Naive B cell (primary cell): ENCODE measurements around the gene ADGRL3. TPM values are rescaled to one million over a fixed set of nuclear protein-coding genes. Genes with fewer than 3 reads are reported as not detected.

ENCODE experiments used
- ATAC-seq, 2 donors: fragments of 150-1000 bp; cut with Tn5 transposase; 2 replicates each; pipeline ENCODE4 v1.10.0; 2021; ENCODE audit warnings: low read depth in 2 of 2, mild to moderate bottlenecking in 2 of 2, moderate library complexity in 2 of 2
- DNase-seq: peaks from one replicate; pipeline ENCODE4 v3.0.0; 2022
- H3K27ac Mint-ChIP-seq, 6 donors: one replicate each; pipeline ENCODE4 v1.8.0; 2020 to 2022; ENCODE audit warnings: mild to moderate bottlenecking in 6 of 6, mixed read lengths in 6 of 6, moderate library complexity in 5 of 6, inconsistent platforms in 2 of 6
- H3K27me3 Mint-ChIP-seq, 3 donors: one replicate each; pipeline ENCODE4 v1.8.0; 2021 to 2022; ENCODE audit warnings: mixed read lengths in 3 of 3, mild to moderate bottlenecking in 1 of 3
- H3K36me3 Mint-ChIP-seq, 2 donors: one replicate each; pipeline ENCODE4 v1.8.0; 2020 to 2022; ENCODE audit warnings: mixed read lengths in 2 of 2, inconsistent platforms in 1 of 2, mild to moderate bottlenecking in 1 of 2
- H3K4me1 Mint-ChIP-seq, 3 donors: one replicate each; pipeline ENCODE4 v1.8.0; 2020 to 2022; ENCODE audit warnings: mixed read lengths in 3 of 3, inconsistent platforms in 1 of 3, mild to moderate bottlenecking in 1 of 3, moderate library complexity in 1 of 3
- H3K4me3 Mint-ChIP-seq, 8 donors: one replicate each; pipeline ENCODE4 v1.8.0; 2020 to 2022; ENCODE audit warnings: mild to moderate bottlenecking in 8 of 8, mixed read lengths in 8 of 8, moderate library complexity in 8 of 8, inconsistent platforms in 2 of 8
- H3K9me3 Mint-ChIP-seq, 7 donors: one replicate each; pipeline ENCODE4 v1.8.0; 2020 to 2022; ENCODE audit warnings: mixed read lengths in 7 of 7, mild to moderate bottlenecking in 5 of 7, inconsistent platforms in 2 of 7, moderate library complexity in 1 of 7
- polyA plus RNA-seq, 6 donors: library from polyadenylated mRNA; unstranded; fragments of 300-500 nt; fragmentation: Illumina TruSeq; gene quantifications; one replicate each; pipeline ENCODE4 v1.2.3, GENCODE V29; 2021; ENCODE audit warnings: low read depth in 6 of 6

The ADGRL3 gene
- polyA plus RNA-seq, 6 donors from 2014 or later, result not detected

DNA sequence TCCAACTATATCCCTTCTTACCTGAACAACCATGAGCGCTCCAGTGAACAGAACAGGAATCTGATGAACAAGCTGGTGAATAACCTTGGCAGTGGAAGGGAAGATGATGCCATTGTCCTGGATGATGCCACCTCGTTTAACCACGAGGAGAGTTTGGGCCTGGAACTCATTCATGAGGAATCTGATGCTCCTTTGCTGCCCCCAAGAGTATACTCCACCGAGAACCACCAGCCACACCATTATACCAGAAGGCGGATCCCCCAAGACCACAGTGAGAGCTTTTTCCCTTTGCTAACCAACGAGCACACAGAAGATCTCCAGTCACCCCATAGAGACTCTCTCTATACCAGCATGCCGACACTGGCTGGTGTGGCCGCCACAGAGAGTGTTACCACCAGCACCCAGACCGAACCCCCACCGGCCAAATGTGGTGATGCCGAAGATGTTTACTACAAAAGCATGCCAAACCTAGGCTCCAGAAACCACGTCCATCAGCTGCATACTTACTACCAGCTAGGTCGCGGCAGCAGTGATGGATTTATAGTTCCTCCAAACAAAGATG is 870.2 kb downstream of the ADGRL3 start:
- Mint-ChIP-seq H3K4me3 (no peak overlapping the region), H3K36me3 (no peaks in the 10 kb centered on the region), H3K27ac (peak overlapping the region in 2 of 6 donors; percentile 1 to 59), H3K4me1 (no peaks in the 10 kb centered on the region), H3K9me3 (peaks cover 0 to 4% (median 0%) of the 10 kb centered on the region in 7 donors), H3K27me3 (no peaks in the 10 kb centered on the region)
- ATAC-seq (no peak), DNase-seq (no peak)

DNA sequence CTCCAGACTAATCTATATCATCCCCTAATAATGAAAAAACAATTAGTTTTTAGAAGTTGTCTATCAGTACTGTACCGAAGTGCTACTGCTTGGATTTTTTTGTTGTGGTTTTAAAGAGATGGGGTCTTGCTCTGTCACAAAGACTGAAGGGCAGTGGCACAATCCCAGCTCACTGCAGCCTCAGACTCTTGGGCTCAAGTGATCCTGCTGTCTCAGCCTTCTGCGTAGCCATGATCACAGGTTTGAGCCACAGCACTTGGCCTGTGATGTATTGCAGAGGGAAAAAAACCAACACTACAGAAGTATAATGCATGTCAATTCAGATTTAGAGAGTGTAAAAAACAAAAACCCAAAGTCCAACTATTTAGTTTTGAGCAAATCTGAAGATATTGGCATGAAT is 875.0 kb downstream of the ADGRL3 start:
- no peaks in the 10 kb centered on the region for H3K36me3 Mint-ChIP-seq
- H3K27me3 Mint-ChIP-seq, result no peaks in the 10 kb centered on the region
- H3K27ac Mint-ChIP-seq, result no peak overlapping the region
- no peak for DNase-seq
- no peak for ATAC-seq
- H3K4me1 Mint-ChIP-seq, result no peaks in the 10 kb centered on the region
- H3K9me3 Mint-ChIP-seq, result peaks cover 0 to 4% (median 0%) of the 10 kb centered on the region in 7 donors
- H3K4me3 Mint-ChIP-seq, result no peak overlapping the region

DNA sequence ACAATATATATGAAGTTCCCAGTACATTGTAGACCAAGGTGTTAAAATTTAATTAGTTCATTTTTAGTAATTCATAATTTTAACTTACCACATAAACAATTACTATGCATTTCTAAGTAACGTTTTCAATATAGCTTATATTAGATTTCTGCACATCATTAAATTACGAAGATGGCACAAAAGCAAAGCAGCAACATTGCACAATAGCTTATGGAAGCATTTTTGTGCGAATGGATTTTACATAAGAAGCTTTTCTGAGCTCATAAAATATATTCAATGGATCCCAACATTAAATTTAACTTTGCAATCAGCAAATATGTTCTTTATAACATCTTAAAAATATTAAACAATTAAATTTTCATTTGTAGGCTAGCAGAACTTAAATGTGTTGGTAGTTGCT is 875.4 kb downstream of the ADGRL3 start:
- Mint-ChIP-seq H3K36me3 (no peaks in the 10 kb centered on the region), H3K27me3 (no peaks in the 10 kb centered on the region), H3K9me3 (peaks cover 0 to 1% (median 0%) of the 10 kb centered on the region in 7 donors), H3K4me1 (no peaks in the 10 kb centered on the region), H3K27ac (no peak overlapping the region), H3K4me3 (no peak overlapping the region)
- DNase-seq (no peak), ATAC-seq (no peak)

DNA sequence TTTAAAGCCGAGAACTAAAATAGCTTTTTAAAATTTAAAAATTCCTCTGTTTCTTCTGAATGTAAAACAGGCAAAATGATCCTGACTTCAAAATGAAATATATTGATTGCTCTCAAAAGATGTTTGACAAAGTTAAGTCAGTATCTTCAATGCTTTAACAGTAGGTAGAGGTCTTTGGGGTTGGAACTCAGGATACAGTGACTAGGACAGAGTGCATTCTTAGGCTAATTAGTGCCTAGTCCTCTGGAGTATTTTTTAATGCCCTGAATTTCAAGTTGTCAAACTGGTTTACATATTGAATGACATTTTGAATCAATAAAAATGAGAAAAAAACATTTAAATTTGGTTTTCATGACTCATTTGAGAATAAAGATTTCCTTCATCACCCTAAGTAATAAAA is 877.3 kb downstream of the ADGRL3 start:
- Mint-ChIP-seq H3K4me1 (no peaks in the 10 kb centered on the region), H3K27ac (no peak overlapping the region), H3K27me3 (no peaks in the 10 kb centered on the region), H3K4me3 (no peak overlapping the region), H3K9me3 (peaks cover 0 to 1% (median 0%) of the 10 kb centered on the region in 7 donors), H3K36me3 (no peaks in the 10 kb centered on the region)
- DNase-seq (no peak), ATAC-seq (no peak)

DNA sequence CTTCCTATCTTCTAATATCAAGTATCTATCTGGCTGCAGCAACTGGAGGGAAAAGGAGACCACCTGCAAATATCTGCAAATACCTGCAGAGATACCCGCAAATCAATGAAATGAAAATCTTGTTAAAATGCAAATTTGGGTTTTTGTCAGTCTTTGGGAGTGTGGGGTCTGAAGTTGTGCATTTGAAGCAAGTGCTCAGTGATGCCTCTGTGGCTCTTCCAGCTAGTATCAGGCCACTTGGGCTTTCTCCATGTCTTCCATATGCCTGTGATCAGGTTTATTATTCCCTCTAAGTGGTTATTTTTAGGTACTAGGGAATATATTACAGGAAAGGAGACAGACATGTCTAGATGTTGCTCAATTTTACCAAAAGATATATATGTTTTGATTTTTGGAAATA is 880.3 kb downstream of the ADGRL3 start:
- Mint-ChIP-seq H3K27ac (no peak overlapping the region), H3K4me3 (no peak overlapping the region), H3K36me3 (no peaks in the 10 kb centered on the region), H3K4me1 (no peaks in the 10 kb centered on the region), H3K27me3 (no peaks in the 10 kb centered on the region), H3K9me3 (no peaks in the 10 kb centered on the region)
- DNase-seq (no peak), ATAC-seq (no peak)

DNA sequence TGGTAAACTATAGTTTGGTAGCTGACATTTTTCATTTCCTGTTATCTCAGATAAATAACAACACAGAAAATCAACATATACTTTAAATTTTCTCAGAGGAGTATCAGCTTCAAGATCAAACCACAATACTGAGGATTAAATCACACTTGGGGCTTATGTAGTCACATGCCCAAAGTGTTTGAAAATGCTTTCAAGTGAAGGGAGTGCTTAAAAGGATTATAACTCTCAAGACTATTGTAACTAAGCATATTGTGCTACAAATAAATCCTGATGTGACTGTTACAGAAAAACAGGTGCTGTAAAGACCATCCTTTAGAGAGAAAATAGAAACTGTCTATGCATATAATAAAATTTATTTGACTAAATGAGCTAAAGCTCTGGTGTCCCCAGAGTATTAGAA is 887.6 kb downstream of the ADGRL3 start:
- H3K27me3 Mint-ChIP-seq, result no peaks in the 10 kb centered on the region
- H3K9me3 Mint-ChIP-seq, result peaks cover 0 to 12% (median 2%) of the 10 kb centered on the region in 7 donors
- no peak overlapping the region for H3K4me3 Mint-ChIP-seq
- DNase-seq (no peak), ATAC-seq (no peak)
- no peaks in the 10 kb centered on the region for H3K36me3 Mint-ChIP-seq
- no peak overlapping the region for H3K27ac Mint-ChIP-seq
- no peaks in the 10 kb centered on the region for H3K4me1 Mint-ChIP-seq

DNA sequence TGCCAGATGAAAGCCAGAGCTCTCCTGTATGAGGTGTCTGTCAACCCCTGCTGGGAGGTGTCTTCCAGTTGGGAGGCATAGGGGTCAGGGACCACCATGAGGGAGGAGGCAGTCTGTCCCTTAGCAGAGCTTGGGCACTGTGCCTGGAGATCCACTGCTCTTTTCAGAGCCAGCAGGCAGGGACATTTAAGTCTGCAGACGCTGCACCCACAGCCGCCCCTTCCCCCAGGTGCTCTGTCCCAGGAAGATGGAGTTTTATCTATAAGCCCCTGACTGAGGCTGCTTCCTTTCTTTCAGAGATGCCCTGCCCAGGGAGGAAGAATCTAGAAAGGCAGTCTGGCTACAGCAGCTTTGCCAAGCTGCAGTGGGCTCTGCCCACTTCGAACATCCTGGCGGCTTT is 893.6 kb downstream of the ADGRL3 start:
- DNase-seq (no peak), ATAC-seq (no peak)
- H3K27me3 Mint-ChIP-seq, result no peaks in the 10 kb centered on the region
- H3K36me3 Mint-ChIP-seq, result no peaks in the 10 kb centered on the region
- H3K4me3 Mint-ChIP-seq, result no peak overlapping the region
- no peak overlapping the region for H3K27ac Mint-ChIP-seq
- no peaks in the 10 kb centered on the region for H3K4me1 Mint-ChIP-seq
- H3K9me3 Mint-ChIP-seq, result peaks cover 2 to 15% (median 6%) of the 10 kb centered on the region in 7 donors

DNA sequence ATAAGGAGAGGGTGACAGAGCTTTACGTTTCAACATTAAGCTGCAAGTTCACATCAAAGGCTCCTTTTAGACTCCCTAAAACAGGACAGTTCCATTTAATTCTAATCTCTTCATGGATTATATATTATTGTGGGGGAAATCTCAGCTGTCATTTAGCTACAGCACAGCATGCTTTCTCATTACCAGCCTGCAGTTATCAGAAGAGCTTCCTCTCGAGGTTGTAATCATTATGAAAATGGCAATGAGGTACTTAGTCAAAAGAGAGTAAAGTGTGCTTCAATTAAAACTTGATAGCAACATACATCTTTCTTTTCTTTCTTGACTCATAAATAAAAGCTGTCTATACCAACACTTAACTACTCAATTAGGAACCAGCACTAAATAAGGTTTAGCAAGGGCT is 896.8 kb downstream of the ADGRL3 start:
- no peak overlapping the region for H3K27ac Mint-ChIP-seq

DNA sequence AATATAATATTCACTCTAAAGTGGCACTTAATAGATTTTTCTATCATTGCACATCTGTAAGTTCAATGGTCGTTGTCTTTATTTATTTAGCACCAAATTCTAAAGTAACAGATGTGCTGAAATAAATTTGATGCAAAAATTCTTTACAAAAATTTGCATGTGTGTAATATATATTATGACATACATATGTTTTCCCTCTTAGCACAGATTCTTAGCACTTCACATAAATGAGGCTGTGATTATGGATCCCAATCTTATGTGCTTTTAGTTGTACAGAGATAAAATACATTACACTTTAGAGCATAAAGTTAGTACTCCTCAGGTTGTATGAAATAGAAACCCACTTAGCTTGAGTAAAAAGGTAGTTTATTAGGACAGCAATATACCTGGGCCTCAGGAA is 915.1 kb downstream of the ADGRL3 start:
- ATAC-seq (no peak), DNase-seq (no peak)
- H3K9me3 Mint-ChIP-seq, result peaks cover 0 to 6% (median 0%) of the 10 kb centered on the region in 7 donors
- no peaks in the 10 kb centered on the region for H3K4me1 Mint-ChIP-seq
- H3K4me3 Mint-ChIP-seq, result no peak overlapping the region
- no peak overlapping the region for H3K27ac Mint-ChIP-seq
- H3K27me3 Mint-ChIP-seq, result no peaks in the 10 kb centered on the region
- no peaks in the 10 kb centered on the region for H3K36me3 Mint-ChIP-seq

More for the DNA sequence above, 896.8 kb downstream of the ADGRL3 start:
- DNase-seq (no peak), ATAC-seq (no peak)
- no peak overlapping the region for H3K4me3 Mint-ChIP-seq
- no peaks in the 10 kb centered on the region for H3K36me3 Mint-ChIP-seq
- H3K4me1 Mint-ChIP-seq, result no peaks in the 10 kb centered on the region
- H3K9me3 Mint-ChIP-seq, result peaks cover 2 to 14% (median 6%) of the 10 kb centered on the region in 7 donors
- H3K27me3 Mint-ChIP-seq, result no peaks in the 10 kb centered on the region

DNA sequence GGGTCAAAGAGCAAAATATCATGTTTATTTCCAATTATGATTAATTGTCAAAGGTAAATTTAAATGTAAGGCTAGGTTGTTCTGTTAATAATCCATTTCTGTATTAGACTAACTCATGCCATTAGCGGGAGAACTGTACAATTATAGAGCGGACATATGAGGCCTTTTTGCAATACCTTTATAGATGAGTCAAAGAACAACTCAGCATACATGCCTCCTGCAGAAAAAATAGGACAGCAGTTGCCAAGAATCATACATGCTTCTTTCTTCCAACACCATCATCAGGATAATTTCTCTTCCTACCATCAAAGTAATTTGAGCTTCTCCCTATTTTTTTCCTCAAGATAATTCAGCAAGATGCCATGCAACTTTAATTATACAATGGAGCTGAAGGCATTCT is 917.8 kb downstream of the ADGRL3 start:
- peaks cover 0 to 6% (median 0%) of the 10 kb centered on the region in 7 donors for H3K9me3 Mint-ChIP-seq
- H3K36me3 Mint-ChIP-seq, result no peaks in the 10 kb centered on the region
- no peaks in the 10 kb centered on the region for H3K4me1 Mint-ChIP-seq
- DNase-seq, result no peak
- no peak overlapping the region for H3K27ac Mint-ChIP-seq
- no peak for ATAC-seq
- no peak overlapping the region for H3K4me3 Mint-ChIP-seq
- no peaks in the 10 kb centered on the region for H3K27me3 Mint-ChIP-seq

DNA sequence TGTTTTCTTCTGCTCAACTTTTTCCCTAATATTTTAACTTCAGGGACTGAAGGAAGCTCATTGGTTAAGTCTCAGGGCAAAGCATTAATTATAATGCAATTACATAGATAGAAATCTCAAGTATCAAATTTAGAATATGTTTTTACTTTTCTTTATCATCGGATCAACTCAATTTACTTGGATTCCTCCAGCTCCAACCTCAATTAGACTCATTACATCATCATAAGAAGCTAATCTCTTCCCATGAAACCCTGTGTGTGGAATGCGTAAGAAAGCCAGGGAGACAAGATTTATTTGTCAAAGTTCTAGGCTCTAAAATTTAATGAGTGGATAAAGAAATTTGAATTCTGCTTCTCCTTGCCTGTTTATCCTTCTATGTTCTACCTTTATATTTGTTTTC is 918.4 kb downstream of the ADGRL3 start:
- no peak overlapping the region for H3K27ac Mint-ChIP-seq
- H3K27me3 Mint-ChIP-seq, result no peaks in the 10 kb centered on the region
- no peaks in the 10 kb centered on the region for H3K4me1 Mint-ChIP-seq
- DNase-seq (no peak), ATAC-seq (no peak)
- H3K36me3 Mint-ChIP-seq, result no peaks in the 10 kb centered on the region
- peaks cover 0 to 6% (median 1%) of the 10 kb centered on the region in 7 donors for H3K9me3 Mint-ChIP-seq
- no peak overlapping the region for H3K4me3 Mint-ChIP-seq

DNA sequence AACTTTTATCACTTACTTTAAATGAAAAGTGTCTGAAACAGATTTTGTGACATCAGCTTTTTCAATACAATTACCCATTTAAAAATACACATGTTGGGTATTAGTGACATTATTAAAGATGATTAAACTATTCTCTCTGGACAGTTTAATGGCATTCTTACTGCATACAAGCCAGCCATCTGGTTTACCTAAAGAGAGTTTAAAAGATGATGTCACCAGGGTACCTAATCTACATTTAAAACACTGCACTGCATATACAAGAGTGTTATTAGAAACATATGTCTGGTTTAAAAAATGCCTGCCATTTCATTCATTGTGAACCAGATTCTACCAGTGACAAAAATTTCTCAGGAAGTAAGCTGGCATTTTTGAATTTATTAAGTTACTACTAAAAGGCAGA is 919.1 kb downstream of the ADGRL3 start:
- DNase-seq, result no peak
- Mint-ChIP-seq H3K9me3 (peaks cover 0 to 6% (median 4%) of the 10 kb centered on the region in 7 donors), H3K27me3 (no peaks in the 10 kb centered on the region), H3K36me3 (no peaks in the 10 kb centered on the region), H3K27ac (no peak overlapping the region), H3K4me3 (no peak overlapping the region), H3K4me1 (no peaks in the 10 kb centered on the region)
- ATAC-seq, result no peak

DNA sequence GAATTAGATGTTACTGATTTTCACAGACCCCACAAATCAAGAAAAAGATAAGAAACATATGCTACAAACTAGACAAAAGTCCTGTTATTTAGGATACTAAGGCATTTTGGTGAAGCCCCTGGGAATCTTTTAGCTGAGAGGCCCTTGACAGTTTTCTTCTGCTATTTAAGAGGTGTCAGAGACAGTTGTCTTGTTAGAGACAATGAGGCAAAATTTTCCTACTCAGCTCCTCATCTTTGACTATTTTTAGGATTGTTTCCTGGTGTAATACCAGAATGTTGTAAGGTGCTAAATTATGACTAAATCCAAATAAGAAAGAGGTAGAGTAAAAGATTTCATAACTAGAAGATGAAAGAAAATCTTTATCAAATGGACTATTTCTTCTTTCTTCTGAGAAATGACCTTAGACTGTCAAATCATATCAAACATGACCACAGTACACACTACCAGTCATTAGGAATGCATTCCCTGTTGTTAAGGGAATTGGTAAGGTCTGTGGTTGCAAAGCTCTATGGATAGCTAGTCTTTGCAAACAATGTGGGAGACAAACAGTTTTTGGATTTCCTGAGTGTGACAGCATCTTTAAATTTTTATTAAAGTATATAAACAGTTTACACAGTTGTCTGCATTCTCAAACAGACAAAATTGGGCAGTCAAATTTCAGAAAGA is 926.1 kb downstream of the ADGRL3 start:
- no peak for ATAC-seq
- no peak overlapping the region for H3K4me3 Mint-ChIP-seq
- peaks cover 0 to 20% (median 5%) of the 10 kb centered on the region in 7 donors for H3K9me3 Mint-ChIP-seq
- no peaks in the 10 kb centered on the region for H3K4me1 Mint-ChIP-seq
- no peak overlapping the region for H3K27ac Mint-ChIP-seq
- no peaks in the 10 kb centered on the region for H3K27me3 Mint-ChIP-seq
- no peak for DNase-seq
- no peaks in the 10 kb centered on the region for H3K36me3 Mint-ChIP-seq
